Endodermal cell (in vitro differentiated cells): ENCODE results near the gene SYNGR1. TPM values are rescaled to one million over a fixed set of nuclear protein-coding genes. Genes with fewer than 3 reads are reported as not detected.

Experiments used
- DNase-seq: peaks from one replicate; pipeline ENCODE4 v3.0.0-alpha.2; 2017
- H3K27ac ChIP-seq: 2 replicates; pipeline ENCODE4 v1.5.1; 2013; ENCODE audit warnings: mild to moderate bottlenecking, low read depth, low read length, moderate library complexity
- H3K27me3 ChIP-seq: 2 replicates; pipeline ENCODE4 v1.6.1; 2013; ENCODE audit warnings: mild to moderate bottlenecking, low read length, moderate library complexity; ENCODE audit not compliant: insufficient read depth, control insufficient read depth, poor library complexity, severe bottlenecking
- H3K36me3 ChIP-seq: 2 replicates; pipeline ENCODE4 v1.7.0; 2013; ENCODE audit warnings: mild to moderate bottlenecking, low read length, moderate library complexity; ENCODE audit not compliant: control insufficient read depth, insufficient read depth
- H3K4me1 ChIP-seq: one replicate; pipeline ENCODE4 v1.7.0; 2013; ENCODE audit warnings: low read length; ENCODE audit not compliant: control insufficient read depth, insufficient read depth
- H3K4me3 ChIP-seq: 2 replicates; pipeline ENCODE4 v1.5.1; 2013; ENCODE audit warnings: mild to moderate bottlenecking, low read length, moderate library complexity
- H3K9ac ChIP-seq: 2 replicates; pipeline ENCODE4 v1.6.1; 2013; ENCODE audit warnings: mild to moderate bottlenecking, low read length, moderate library complexity; ENCODE audit not compliant: poor library complexity, severe bottlenecking; ENCODE audit errors: extremely low read depth
- H3K9me3 ChIP-seq: 2 replicates; pipeline ENCODE4 v1.6.1; 2013; ENCODE audit warnings: mild to moderate bottlenecking, low read length, moderate library complexity; ENCODE audit not compliant: control insufficient read depth
- H3K27ac Mint-ChIP-seq: 2 replicates; pipeline ENCODE4 v1.8.0; 2020; ENCODE audit warnings: mixed read lengths
- H3K27me3 Mint-ChIP-seq: 2 replicates; pipeline ENCODE4 v1.8.0; 2021; ENCODE audit warnings: mild to moderate bottlenecking, mixed read lengths; ENCODE audit not compliant: insufficient read depth
- H3K36me3 Mint-ChIP-seq: 2 replicates; pipeline ENCODE4 v1.8.0; 2020; ENCODE audit warnings: low read depth, mixed read lengths
- H3K4me1 Mint-ChIP-seq: 2 replicates; pipeline ENCODE4 v1.8.0; 2020; ENCODE audit warnings: mixed read lengths
- H3K4me3 Mint-ChIP-seq: 2 replicates; pipeline ENCODE4 v1.8.0; 2020; ENCODE audit warnings: mild to moderate bottlenecking, moderate library complexity, mixed read lengths
- H3K9me3 Mint-ChIP-seq: 2 replicates; pipeline ENCODE4 v1.8.0; 2020; ENCODE audit warnings: mild to moderate bottlenecking, mixed read lengths
- CTCF ChIP-seq: fragments of 200-600 bp; sonication (generic); conservative IDR thresholded peaks from 2 replicates; pipeline ENCODE4 v1.5.0; 2021; ENCODE audit warnings: antibody characterized with exemption, mild to moderate bottlenecking
- WGBS, 2 experiments: methylation state at CpG; one replicate each; pipeline versions ENCODE4 v1.1.5 to v1.1.7; 2013; ENCODE audit warnings: missing lambda C conversion rate in 2 of 2, mixed read lengths in 1 of 2; ENCODE audit not compliant: insufficient coverage in 1 of 2, insufficient read length in 1 of 2; 5-methylcytosine and 5-hydroxymethylcytosine counted together
- total RNA-seq, 2 donors: library from RNA; stranded (reverse); fragmentation: NEBNext Ultra II Directional in 1 of 2; extraction: Animal tissue kit (Norgen Biotek cat#: 25700) in 1 of 2; gene quantifications; 2 replicates in 1 of 2; 3 replicates in 1 of 2; pipeline ENCODE4 v1.2.1, GENCODE V29; 2021

Gene SYNGR1
- total RNA-seq, 2 donors from 2014 or later = 19.0 to 36.3 TPM

- peaks cover 32% of the 10 kb centered on the region for H3K4me1 Mint-ChIP-seq
- no peaks in the 10 kb centered on the region for H3K9me3 ChIP-seq
- no peaks in the 10 kb centered on the region for H3K27me3 ChIP-seq
- H3K4me3 ChIP-seq = peak overlapping the region; percentile 100
- H3K4me3 Mint-ChIP-seq = peak overlapping the region; percentile 100
- H3K36me3 ChIP-seq = peaks cover 76% of the 10 kb centered on the region
- peak overlapping the region; percentile 100 for H3K9ac ChIP-seq
- H3K36me3 Mint-ChIP-seq = peaks cover 83% of the 10 kb centered on the region
- H3K27ac Mint-ChIP-seq = peak overlapping the region; percentile 100
- WGBS, 2 experiments = 88 to 94% methylated on average over 4 to 13 of the region's 13 CpGs
- H3K27ac ChIP-seq = no peak overlapping the region
- peaks cover 2% of the 10 kb centered on the region for H3K9me3 Mint-ChIP-seq
- no peak for DNase-seq
- TF ChIP-seq CTCF = no peak
- no peaks in the 10 kb centered on the region for H3K27me3 Mint-ChIP-seq
- H3K4me1 ChIP-seq = peaks cover 3% of the 10 kb centered on the region
These were observed 34.4 kb upstream of the SYNGR1 start for GRCh38 chr22:39315389-39315788.

GRCh38 chr22:39316440-39317083, 33.2 kb upstream of the SYNGR1 start:
- peak overlapping the region; percentile 100 for H3K4me3 Mint-ChIP-seq

GRCh38 chr22:39317084-39317774, 32.6 kb upstream of the SYNGR1 start:
- Histone ChIP-seq H3K36me3 (peaks cover 67% of the 10 kb centered on the region), H3K9me3 (no peaks in the 10 kb centered on the region), H3K4me3 (peak overlapping the region; percentile 100), H3K4me1 (peaks cover 3% of the 10 kb centered on the region), H3K27ac (peak overlapping the region; percentile 16), H3K27me3 (no peaks in the 10 kb centered on the region), H3K9ac (peak overlapping the region; percentile 100)
- Mint-ChIP-seq H3K27me3 (no peaks in the 10 kb centered on the region), H3K27ac (peak overlapping the region; percentile 100), H3K9me3 (peaks cover 2% of the 10 kb centered on the region), H3K36me3 (peaks cover 72% of the 10 kb centered on the region), H3K4me1 (peaks cover 30% of the 10 kb centered on the region), H3K4me3 (peak overlapping the region; percentile 100)
- no peak for TF ChIP-seq CTCF
- 71 to 88% methylated on average over 7 to 9 of the region's 9 CpGs for WGBS, 2 experiments
- DNase-seq = peak; percentile 58

More at GRCh38 chr22:39316440-39317083, 33.2 kb upstream of the SYNGR1 start:
- Histone ChIP-seq H3K9me3 (no peaks in the 10 kb centered on the region), H3K36me3 (peaks cover 74% of the 10 kb centered on the region), H3K27me3 (no peaks in the 10 kb centered on the region), H3K4me3 (peak overlapping the region; percentile 100), H3K27ac (peak overlapping the region; percentile 15), H3K9ac (peak overlapping the region; percentile 100), H3K4me1 (peaks cover 3% of the 10 kb centered on the region)
- H3K36me3 Mint-ChIP-seq = peaks cover 79% of the 10 kb centered on the region
- WGBS, 2 experiments = 67 to 72% methylated on average over 15 to 17 of the region's 17 CpGs
- peak overlapping the region; percentile 100 for H3K27ac Mint-ChIP-seq
- H3K4me1 Mint-ChIP-seq = peaks cover 31% of the 10 kb centered on the region
- peaks cover 2% of the 10 kb centered on the region for H3K9me3 Mint-ChIP-seq
- DNase-seq = peak; percentile 92
- TF ChIP-seq CTCF = peak; percentile 90
- H3K27me3 Mint-ChIP-seq = no peaks in the 10 kb centered on the region
